ENCODE measurements around the gene PTPN7. TPM values are rescaled to one million over a fixed set of nuclear protein-coding genes. Genes with fewer than 3 reads are reported as not detected.

Gene PTPN7
- total and polyA plus RNA-seq, 10 of the 15 experiments (the other 5 are each of a cell fraction or from before 2014, with no cell fraction given): 7.9 to 117 (median 102) TPM

DNA sequence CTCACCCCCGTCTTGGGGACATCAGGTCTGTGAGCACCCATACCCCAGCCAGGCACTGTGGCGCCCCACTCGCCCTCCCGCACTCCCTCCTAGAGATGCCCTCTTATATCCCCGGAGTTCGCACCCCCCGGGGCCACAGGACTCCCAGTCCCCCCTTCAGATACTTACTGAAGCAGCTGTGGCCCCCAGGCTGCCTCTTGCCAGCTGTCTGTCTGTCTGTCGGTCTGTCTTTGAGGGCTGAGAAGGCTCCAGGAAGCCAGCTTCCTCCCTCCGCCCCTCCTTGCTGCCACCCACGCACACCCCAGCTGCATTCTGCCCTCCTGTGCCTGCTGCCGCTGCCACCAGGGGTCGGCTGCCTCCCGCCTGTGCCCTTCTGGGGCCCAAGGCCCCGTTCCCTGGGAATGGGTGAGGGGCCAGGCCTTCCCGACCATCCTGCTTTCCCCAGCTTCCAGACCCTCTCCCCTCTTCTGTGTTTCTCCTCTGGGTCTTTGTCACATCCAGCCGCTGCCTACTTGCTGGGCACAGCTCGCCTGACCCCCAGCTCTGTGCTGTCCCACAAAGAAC is at the start of gene PTPN7 (continued):
- no peak for TF ChIP-seq BCLAF1 (IDR thresholded peaks at IDR 0.05)
- TF ChIP-seq KAT2A (conservative IDR thresholded peaks at IDR 0.05; ENCODE audit: control insufficient read depth, low read depth, low read length): no peak
- TF ChIP-seq MXI1 (IDR thresholded peaks at IDR 0.05; ENCODE audit: low read depth, low read length): no peak
- TF ChIP-seq NR2F1 (conservative IDR thresholded peaks at IDR 0.05): peak; percentile 60
- TF ChIP-seq PAX5 (IDR thresholded peaks at IDR 0.05; ENCODE audit: borderline replicate concordance, low read depth, low read length): no peak
- no peak for TF ChIP-seq CBX5 (IDR thresholded peaks at IDR 0.05; ENCODE audit: low read depth)
- peak; percentile 51 for TF ChIP-seq POLR2A (IDR thresholded peaks at IDR 0.05; ENCODE audit: low read depth, low read length)
- TF ChIP-seq, protein P1, sequence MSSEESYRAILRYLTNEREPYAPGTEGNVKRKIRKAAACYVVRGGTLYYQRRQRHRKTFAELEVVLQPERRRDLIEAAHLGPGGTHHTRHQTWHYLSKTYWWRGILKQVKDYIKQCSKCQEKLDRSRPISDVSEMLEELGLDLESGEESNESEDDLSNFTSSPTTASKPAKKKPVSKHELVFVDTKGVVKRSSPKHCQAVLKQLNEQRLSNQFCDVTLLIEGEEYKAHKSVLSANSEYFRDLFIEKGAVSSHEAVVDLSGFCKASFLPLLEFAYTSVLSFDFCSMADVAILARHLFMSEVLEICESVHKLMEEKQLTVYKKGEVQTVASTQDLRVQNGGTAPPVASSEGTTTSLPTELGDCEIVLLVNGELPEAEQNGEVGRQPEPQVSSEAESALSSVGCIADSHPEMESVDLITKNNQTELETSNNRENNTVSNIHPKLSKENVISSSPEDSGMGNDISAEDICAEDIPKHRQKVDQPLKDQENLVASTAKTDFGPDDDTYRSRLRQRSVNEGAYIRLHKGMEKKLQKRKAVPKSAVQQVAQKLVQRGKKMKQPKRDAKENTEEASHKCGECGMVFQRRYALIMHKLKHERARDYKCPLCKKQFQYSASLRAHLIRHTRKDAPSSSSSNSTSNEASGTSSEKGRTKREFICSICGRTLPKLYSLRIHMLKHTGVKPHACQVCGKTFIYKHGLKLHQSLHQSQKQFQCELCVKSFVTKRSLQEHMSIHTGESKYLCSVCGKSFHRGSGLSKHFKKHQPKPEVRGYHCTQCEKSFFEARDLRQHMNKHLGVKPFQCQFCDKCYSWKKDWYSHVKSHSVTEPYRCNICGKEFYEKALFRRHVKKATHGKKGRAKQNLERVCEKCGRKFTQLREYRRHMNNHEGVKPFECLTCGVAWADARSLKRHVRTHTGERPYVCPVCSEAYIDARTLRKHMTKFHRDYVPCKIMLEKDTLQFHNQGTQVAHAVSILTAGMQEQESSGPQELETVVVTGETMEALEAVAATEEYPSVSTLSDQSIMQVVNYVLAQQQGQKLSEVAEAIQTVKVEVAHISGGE (CRISPR knock-in tag; IDR thresholded peaks at IDR 0.05): no peak
- no peak for TF ChIP-seq NFYA (IDR thresholded peaks at IDR 0.05; ENCODE audit: borderline replicate concordance, low read depth, low read length)
- TF ChIP-seq RAD51 (IDR thresholded peaks at IDR 0.05): no peak
- TF ChIP-seq NR2C1 (IDR thresholded peaks at IDR 0.05): no peak
- no peak for TF ChIP-seq ZZZ3 (IDR thresholded peaks at IDR 0.05; ENCODE audit: control insufficient read depth, insufficient read length, low read depth)
- TF ChIP-seq, protein P2, sequence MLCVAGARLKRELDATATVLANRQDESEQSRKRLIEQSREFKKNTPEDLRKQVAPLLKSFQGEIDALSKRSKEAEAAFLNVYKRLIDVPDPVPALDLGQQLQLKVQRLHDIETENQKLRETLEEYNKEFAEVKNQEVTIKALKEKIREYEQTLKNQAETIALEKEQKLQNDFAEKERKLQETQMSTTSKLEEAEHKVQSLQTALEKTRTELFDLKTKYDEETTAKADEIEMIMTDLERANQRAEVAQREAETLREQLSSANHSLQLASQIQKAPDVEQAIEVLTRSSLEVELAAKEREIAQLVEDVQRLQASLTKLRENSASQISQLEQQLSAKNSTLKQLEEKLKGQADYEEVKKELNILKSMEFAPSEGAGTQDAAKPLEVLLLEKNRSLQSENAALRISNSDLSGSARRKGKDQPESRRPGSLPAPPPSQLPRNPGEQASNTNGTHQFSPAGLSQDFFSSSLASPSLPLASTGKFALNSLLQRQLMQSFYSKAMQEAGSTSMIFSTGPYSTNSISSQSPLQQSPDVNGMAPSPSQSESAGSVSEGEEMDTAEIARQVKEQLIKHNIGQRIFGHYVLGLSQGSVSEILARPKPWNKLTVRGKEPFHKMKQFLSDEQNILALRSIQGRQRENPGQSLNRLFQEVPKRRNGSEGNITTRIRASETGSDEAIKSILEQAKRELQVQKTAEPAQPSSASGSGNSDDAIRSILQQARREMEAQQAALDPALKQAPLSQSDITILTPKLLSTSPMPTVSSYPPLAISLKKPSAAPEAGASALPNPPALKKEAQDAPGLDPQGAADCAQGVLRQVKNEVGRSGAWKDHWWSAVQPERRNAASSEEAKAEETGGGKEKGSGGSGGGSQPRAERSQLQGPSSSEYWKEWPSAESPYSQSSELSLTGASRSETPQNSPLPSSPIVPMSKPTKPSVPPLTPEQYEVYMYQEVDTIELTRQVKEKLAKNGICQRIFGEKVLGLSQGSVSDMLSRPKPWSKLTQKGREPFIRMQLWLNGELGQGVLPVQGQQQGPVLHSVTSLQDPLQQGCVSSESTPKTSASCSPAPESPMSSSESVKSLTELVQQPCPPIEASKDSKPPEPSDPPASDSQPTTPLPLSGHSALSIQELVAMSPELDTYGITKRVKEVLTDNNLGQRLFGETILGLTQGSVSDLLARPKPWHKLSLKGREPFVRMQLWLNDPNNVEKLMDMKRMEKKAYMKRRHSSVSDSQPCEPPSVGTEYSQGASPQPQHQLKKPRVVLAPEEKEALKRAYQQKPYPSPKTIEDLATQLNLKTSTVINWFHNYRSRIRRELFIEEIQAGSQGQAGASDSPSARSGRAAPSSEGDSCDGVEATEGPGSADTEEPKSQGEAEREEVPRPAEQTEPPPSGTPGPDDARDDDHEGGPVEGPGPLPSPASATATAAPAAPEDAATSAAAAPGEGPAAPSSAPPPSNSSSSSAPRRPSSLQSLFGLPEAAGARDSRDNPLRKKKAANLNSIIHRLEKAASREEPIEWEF (IDR thresholded peaks at IDR 0.05; ENCODE audit: insufficient replicate concordance, low read depth, low read length): no peak
- no peak for TF ChIP-seq SREBF1 (IDR thresholded peaks at IDR 0.05; ENCODE audit: low read length)
- TF ChIP-seq E2F4 (IDR thresholded peaks at IDR 0.05; ENCODE audit: low read depth, low read length): no peak
- no peak for TF ChIP-seq ESRRA (IDR thresholded peaks at IDR 0.05; ENCODE audit: low read length)
- TF ChIP-seq NFXL1 (IDR thresholded peaks at IDR 0.05; ENCODE audit: borderline replicate concordance): no peak
- no peak for TF ChIP-seq YBX1 (IDR thresholded peaks at IDR 0.05)
- TF ChIP-seq JUND (IDR thresholded peaks at IDR 0.05; ENCODE audit: low read depth, low read length): no peak
